ENCODE measurements around the gene SRGAP3.

GRCh38 chr3:9190276-9190675 lies 59.2 kb downstream of the SRGAP3 start:
- no peak for TF ChIP-seq CTCF (IDR thresholded peaks at IDR 0.05; ENCODE audit: poor library complexity)
- TF ChIP-seq EZH2phosphoT487 (IDR thresholded peaks at IDR 0.05; ENCODE audit: low read depth, severe bottlenecking, unreplicated experiment): no peak

Measured in hepatocyte (in vitro differentiated cells).